GM19025 (cell line): Measurements from ENCODE around the gene CLEC10A.
"Not testable (repeated sequence)": the region's sequence is repeated elsewhere in the genome, so short reads cannot be mapped to it uniquely, and the experiment has no call there.

Experiments used
- ATAC-seq: cut with Tn5 transposase; IDR thresholded peaks from one replicate; pipeline ENCODE4 v1.9.1; 2021; ENCODE audit warnings: mild to moderate bottlenecking, low read depth, moderate library complexity; ENCODE audit not compliant: unreplicated experiment

Gene CLEC10A, protein sequence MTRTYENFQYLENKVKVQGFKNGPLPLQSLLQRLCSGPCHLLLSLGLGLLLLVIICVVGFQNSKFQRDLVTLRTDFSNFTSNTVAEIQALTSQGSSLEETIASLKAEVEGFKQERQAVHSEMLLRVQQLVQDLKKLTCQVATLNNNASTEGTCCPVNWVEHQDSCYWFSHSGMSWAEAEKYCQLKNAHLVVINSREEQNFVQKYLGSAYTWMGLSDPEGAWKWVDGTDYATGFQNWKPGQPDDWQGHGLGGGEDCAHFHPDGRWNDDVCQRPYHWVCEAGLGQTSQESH

DNA sequence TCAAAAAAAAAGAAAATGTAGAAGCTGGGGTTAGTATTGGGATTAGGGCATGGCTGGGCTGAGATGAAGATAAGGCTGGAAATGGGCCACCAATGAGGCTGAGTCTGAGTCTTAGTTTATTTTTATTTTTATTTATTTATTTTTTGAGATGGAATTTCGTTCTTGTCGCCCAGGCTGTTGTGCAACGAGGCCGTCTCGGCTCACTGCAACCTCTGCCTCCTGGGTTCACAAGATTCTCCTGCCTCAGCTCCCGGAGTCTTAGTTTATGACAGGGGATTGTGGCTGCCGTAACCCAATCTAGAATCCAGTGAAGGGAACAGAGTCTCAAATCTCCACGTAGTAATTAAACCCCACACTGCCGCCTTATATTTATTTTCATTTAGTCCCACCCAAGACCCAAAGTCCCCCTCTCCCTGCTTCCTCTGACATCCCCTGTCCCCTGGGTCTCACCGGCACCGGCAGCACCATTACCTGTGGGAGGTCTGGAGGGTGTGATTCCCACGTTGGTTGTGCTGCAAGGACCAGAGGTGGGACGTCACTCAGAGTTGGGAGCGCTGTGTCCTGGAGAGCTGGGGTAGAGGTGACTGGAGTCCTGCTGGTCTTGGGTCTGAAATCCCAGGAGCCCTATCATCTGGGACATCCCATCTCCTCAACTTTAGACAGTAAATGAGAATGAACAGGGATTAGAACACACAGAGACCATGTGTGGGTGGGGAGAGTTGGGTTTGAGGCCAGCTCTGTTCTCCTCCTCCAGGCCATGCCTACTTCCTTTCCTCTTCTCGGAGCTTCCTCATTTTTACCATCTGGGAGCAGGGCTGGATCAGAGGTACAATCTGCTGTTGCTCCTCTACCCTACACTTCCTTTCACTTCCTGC lies at the start of gene CLEC10A:
TSS of gene CLEC10A (minus strand) at position 671 of the 875 bp plus-strand sequence. CDS start 1,439 bp downstream, outside the sequence.
- ATAC-seq: no peak

DNA sequence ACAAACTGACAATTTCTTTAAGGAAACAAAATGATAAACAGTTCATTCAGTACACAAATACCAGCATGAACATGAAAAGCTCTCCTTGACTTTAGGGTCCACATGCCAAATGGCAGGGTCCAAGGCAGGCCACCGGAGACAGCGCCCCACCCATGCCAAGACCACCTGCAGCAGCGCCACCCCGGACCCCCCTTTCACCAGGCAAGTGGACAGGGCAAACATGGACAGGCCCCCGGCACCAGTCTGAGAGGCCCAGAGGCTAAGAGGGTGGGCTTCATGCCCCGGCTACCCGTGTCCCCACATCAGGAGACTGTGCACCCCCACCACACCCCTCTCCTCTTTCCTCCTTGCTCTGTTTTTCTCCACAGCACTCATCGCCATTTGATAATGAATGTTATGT lies 49.3 kb upstream of the CLEC10A start:
- ATAC-seq: no peak

GRCh38 chr17:7128160-7128559 lies 48.1 kb upstream of the CLEC10A start:
- ATAC-seq: no peak

DNA sequence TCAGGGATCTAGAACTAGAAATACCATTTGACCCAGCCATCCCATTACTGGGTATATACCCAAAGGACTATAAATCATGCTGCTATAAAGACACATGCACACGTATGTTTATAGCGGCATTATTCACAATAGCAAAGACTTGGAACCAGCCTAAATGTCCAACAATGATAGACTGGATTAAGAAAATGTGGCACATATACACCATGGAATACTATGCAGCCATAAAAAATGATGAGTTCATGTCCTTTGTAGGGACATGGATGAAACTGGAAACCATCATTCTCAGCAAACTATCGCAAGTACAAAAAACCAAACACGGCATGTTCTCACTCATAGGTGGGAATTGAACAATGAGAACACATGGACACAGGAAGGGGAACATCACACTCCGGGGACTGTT lies 47.5 kb upstream of the CLEC10A start:
- ATAC-seq: not testable (repeated sequence)

DNA sequence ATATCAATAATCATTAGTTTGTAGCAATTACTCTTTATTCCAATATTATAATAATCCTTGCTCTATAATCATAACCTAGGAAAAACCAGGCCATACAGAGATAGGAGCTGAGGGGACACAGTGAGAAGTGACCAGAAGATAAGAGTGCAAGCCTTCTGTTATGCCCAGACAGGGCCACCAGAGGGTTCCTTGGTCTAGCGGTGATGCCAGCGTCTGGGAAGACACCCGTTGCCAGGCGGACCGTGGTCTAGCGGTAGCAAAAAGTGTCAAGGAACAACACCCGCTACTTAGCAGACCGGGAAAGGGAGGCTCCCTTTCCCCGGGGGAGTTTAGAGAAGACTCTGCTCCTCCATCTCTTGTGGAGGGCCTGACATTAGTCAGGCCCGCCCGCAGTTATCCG lies 46.3 kb upstream of the CLEC10A start:
- not testable (repeated sequence) for ATAC-seq

DNA sequence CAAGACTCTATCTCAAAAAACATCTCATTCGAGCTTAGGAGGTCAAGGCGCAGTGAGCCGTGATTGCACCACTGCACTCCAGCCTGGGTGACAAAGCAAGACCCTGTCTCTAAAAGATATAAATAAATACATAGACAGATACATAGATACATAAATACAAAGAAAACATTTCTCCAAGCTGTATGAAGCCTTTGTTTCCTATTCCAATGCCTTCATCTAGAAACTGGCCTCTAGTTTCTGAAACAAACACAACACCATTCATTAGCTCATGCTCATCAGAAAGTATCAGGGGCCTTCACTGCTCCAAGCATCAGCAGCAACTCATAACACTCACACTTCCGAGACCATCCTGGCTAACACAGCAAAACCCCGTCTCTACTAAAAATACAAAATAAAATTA lies 44.9 kb upstream of the CLEC10A start:
- no peak for ATAC-seq

GRCh38 chr17:7123844-7124243 lies 43.8 kb upstream of the CLEC10A start:
- ATAC-seq: no peak

- no peak for ATAC-seq
Observed at GRCh38 chr17:7122381-7122780, 42.3 kb upstream of the CLEC10A start.

DNA sequence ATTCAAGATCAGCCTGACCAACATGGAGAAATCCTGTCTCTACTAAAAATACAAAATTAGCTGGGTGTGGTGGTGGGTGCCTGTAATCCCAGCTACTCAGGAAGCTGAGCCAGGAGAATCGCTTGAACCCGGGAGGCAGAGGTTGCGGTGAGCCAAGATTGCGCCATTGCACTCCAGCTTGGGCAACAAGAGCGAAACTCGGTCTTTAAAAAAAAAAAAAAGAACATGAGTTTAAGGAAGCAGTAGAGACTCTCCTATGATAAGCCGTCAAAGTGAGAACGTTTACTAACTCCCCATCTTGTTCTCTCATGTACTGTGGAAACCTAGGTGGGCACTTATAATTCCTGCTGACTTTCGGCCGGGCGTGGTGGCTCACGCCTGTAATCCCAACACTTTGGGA lies 40.6 kb upstream of the CLEC10A start:
- not testable (repeated sequence) for ATAC-seq

DNA sequence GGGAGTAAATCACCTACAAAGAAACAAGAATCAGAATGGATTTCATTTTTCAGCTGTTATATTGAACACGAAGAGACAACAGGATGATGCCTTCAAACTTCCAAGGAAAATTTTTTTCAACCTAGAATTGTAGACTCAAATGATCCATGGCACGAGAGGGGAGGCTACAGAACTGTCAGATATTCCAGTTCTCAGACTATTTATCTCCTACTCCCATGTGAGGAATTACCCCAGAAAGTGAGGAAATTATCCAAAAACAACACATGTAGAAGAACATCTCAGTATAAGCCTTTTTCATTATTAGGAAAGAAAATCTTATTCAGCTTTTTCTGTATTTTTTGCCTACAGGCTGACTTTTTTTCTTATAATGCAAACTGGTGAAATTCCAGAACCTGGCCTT lies 40.1 kb upstream of the CLEC10A start:
- no peak for ATAC-seq

DNA sequence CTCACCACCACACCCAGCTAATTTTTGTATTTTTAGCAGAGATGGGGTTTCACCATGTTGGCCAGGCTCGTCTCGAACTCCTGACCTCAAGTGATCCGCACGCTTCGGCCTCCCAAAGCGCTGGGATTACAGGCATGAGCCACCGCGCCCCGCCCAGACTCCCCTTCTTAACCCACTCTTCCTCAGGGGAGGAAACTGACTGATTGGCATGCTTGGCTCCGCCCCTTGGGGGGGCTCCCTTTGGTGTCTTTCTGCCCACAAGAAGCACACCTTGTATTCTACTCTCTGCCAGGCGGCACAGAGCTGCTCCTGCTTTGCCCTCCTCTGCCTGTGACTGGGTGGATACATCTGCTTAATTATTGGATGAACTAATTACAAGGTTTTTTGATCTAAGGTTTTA lies 39.3 kb upstream of the CLEC10A start:
- no peak for ATAC-seq

DNA sequence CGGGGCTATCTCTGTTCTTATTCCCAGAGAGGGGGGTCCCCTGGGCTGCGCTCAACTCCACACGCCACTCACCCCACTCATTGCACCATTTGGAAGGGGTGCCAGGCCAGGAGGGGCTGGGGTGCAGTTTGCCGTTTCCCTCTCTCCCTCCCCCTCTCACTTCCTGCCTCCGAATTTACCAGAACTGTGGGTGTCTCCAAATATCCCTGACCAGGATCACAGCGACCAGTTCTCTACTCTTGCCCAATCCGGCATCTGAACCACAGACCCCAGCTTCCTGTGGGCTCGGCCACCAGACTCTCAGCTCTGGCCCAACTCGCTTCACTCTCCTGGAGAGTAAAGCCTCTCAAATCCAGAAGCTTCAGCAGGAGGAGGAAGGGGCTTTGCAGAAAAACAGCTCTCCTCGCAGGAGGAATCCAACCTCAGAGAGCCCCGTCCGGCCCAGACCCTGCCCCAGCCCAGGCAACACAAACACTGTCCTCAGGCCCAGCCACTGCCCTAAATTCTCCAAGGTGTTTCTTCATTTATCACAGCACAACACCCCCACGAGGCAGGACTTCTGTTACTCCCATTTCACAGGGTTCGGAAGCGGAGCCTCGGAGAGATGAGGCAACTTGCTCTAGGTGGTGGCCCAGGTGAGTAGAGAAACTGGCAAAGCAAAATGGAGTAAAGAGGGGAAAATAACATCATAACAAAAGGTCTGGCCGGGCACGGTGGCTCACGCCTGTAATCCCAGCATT lies 35.0 kb upstream of the CLEC10A start:
- ATAC-seq: no peak

DNA sequence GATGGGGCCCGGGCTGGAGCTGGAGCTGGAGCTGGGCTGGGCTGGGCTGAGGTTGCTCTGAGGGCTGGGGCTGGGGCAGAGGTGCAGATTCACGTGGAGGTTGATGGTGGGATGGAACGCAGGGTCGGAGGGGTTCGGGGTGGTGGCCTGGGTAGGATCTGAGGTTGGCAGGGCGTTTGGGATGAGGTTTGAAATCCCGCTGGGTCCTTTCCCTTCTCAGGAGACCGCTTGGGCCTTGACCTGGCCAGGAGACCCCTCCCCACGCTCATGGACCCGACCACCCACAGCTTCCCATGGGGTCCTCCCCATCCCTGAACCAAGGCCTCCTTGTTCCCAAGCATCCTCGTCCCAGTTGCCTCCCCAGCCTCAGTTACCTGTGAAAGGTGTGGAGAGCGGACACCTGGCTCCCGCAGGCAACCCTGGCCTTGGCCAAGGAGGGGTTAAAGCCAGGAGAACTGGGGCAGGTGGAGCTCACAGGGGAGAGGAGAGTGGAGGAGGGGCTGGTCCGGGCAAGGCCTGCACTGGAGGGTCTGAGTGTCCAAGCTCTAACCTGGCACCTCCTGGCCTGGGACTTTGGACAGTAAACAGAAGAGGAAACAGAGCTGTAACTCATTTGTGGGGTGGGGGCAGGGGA lies 34.3 kb upstream of the CLEC10A start, which contains the start of gene ASGR2:
TSS of gene ASGR2 (minus strand) at position 582 of the 634 bp plus-strand sequence. CDS start 582 bp downstream, outside the sequence.
- ATAC-seq: no peak

GRCh38 chr17:7113273-7114071 lies 33.4 kb upstream of the CLEC10A start:
- ATAC-seq: no peak

DNA sequence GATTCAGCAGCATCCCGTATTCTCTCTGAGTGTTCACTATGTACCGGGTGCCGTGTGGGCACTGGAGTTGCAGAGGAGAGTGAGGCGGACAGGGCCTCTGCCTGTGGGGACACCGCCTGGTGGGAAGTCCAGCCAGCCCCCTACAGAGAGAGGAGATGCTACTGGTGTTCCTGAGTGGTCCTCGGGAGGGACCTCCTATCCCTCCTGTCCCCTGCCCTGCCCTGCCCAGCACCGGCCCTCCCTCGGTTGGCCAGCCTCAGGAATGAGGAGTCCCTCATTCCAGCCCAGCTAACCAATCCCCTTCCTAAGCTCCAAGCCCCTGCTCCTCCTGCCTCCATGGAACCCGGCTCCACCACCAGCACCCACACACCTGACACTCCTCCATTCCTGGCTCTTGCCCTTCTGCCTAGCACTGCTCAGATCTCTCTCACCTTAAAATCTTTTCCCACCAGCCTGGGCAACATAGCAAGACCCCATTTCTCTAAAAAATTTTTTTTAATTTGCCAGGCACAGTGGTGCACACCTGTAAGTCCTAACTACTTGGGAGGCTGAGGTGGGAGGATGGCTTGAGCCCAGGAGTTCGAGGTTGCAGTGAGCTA lies 32.6 kb upstream of the CLEC10A start:
- ATAC-seq: no peak

GRCh38 chr17:7111784-7112509 lies 31.9 kb upstream of the CLEC10A start:
- no peak for ATAC-seq

DNA sequence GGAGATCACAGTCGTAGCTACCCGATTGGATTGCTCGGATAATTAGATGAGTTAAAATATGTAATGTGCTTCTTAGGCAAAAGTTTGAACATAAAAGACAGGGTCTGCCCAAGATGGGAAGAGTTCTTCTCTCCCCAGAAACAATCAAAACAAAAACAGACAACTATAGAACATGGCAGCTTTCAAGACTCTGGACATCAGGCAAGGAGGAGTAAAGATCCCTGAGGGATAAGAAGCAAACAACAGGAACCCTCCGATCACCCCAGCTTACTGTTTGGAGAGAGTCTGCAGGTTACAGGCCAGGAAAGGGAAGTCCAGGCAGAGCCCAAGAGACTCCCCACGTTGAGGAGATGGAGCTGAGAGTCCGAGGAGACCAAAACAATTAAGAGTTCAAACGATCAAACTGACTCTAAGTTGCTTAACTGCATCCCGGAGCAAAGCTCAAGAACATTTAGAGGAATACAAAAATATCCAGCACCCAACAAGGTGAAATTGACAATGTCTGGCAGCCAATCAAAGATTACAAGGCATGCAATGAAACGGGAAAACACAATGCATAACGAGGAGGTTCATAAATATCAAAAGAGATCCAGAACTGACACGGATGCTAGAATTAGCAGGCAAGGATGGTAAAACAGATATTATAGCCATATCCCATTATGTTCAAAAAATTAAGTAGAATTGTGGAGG lies 30.7 kb upstream of the CLEC10A start:
- ATAC-seq: no peak
